Lower leg skin (tissue), 4 donors: Measurements from ENCODE around the gene PALLD. TPM values are rescaled to one million over a fixed set of nuclear protein-coding genes. Genes with fewer than 3 reads are reported as not detected.
"Not testable (repeated sequence)": the region's sequence is repeated elsewhere in the genome, so short reads cannot be mapped to it uniquely, and the experiment has no call there.

Experiments
- DNase-seq, 2 donors: peaks; one replicate each; pipeline ENCODE4 v3.0.0-alpha.2; 2019; ENCODE audit warnings: low spot score in 2 of 2
- H3K4me3 ChIP-seq: fragments of 200-600 bp; sonication (generic); 2 replicates; pipeline ENCODE4 v1.5.1; 2017; ENCODE audit warnings: mild to moderate bottlenecking, low read depth; ENCODE audit not compliant: poor library complexity, severe bottlenecking
- CTCF ChIP-seq, 3 donors: fragments of 450-650 bp; IDR thresholded peaks; one replicate each; pipeline ENCODE4 v1.5.1; 2016; ENCODE audit warnings: antibody characterized with exemption in 3 of 3, mild to moderate bottlenecking in 3 of 3, moderate library complexity in 2 of 3
- POLR2A ChIP-seq, 2 donors: fragments of 450-650 bp; IDR thresholded peaks; one replicate each; pipeline ENCODE4 v1.6.1; 2016 to 2017; ENCODE audit warnings: antibody characterized with exemption in 2 of 2, mild to moderate bottlenecking in 1 of 2, moderate library complexity in 1 of 2
- WGBS, 2 donors: methylation state at CpG; one replicate each; pipeline ENCODE4 v1.1.5; 2018; 5-methylcytosine and 5-hydroxymethylcytosine counted together
- intact Hi-C: fragments of 100-400 bp; cut with DNase I; formaldehyde crosslinking; loops from one replicate; pipeline ENCODE4 v1.15.0; 2023; ENCODE audit warnings: low total_unique reads
- total RNA-seq, 4 donors: library from RNA; depleted of rRNA; stranded (reverse); fragments of >200 nt; gene quantifications; one replicate each; pipeline ENCODE4 v1.1.0, GENCODE V29; 2016

PALLD gene
- total RNA-seq, 4 donors from 2014 or later, result 46.1 to 103 (median 77.6) TPM

- WGBS, 2 donors, result 51 to 83% methylated on average over 2 of the region's 2 CpGs
- intact Hi-C loops, result no loop called here
- DNase-seq, result no peak
- H3K4me3 ChIP-seq, result no peak overlapping the region
- TF ChIP-seq CTCF (IDR thresholded peaks at IDR 0.05) (no peak), POLR2A (IDR thresholded peaks at IDR 0.05) (no peak)
These were observed 198.4 kb downstream of the PALLD start for GRCh38 chr4:168695288-168695687.

- intact Hi-C loops, result no loop called here
- 92 to 95% methylated on average over 1 of the region's 1 CpG for WGBS, 2 donors
- no peak overlapping the region for H3K4me3 ChIP-seq
- no peak for DNase-seq
- TF ChIP-seq CTCF (IDR thresholded peaks at IDR 0.05) (no peak), POLR2A (IDR thresholded peaks at IDR 0.05) (no peak)
These were observed 199.4 kb downstream of the PALLD start for GRCh38 chr4:168696280-168696679.

- no peak for DNase-seq
- 88 to 93% methylated on average over 4 of the region's 4 CpGs for WGBS, 2 donors
- no peak for TF ChIP-seq CTCF (IDR thresholded peaks at IDR 0.05)
- TF ChIP-seq POLR2A (IDR thresholded peaks at IDR 0.05), result no peak
- intact Hi-C loops, result no loop called here
- H3K4me3 ChIP-seq, result no peak overlapping the region
These were observed 200.0 kb downstream of the PALLD start for GRCh38 chr4:168696826-168697225.

- TF ChIP-seq CTCF (IDR thresholded peaks at IDR 0.05), result no peak
- TF ChIP-seq POLR2A (IDR thresholded peaks at IDR 0.05), result no peak
- no peak for DNase-seq
- intact Hi-C loops, result no loop called here
- H3K4me3 ChIP-seq, result no peak overlapping the region
- WGBS, 2 donors, result 75 to 94% methylated on average over 3 of the region's 3 CpGs
These were observed 202.5 kb downstream of the PALLD start for GRCh38 chr4:168699224-168699878.

GRCh38 chr4:168701061-168701460, 204.2 kb downstream of the PALLD start:
- intact Hi-C loops, result loop anchor here (10.0 kb wide), 1 partner anchor 214 kb away; no protein-coding TSS in a partner anchor
- no peak for TF ChIP-seq POLR2A (IDR thresholded peaks at IDR 0.05)
- TF ChIP-seq CTCF (IDR thresholded peaks at IDR 0.05), result no peak
- H3K4me3 ChIP-seq, result no peak overlapping the region
- DNase-seq, result no peak
- WGBS, 2 donors, result 73 to 90% methylated on average over 3 of the region's 3 CpGs

- not testable (repeated sequence) for H3K4me3 ChIP-seq, DNase-seq
- intact Hi-C loops, result loop anchor here (10.0 kb wide), 1 partner anchor 212 kb away; no protein-coding TSS in a partner anchor
- WGBS, 2 donors, result 100% methylated on average over 4 of the region's 4 CpGs
These were observed 205.8 kb downstream of the PALLD start for GRCh38 chr4:168702581-168703087.
